GM19467 (cell line): ENCODE results near the gene TBRG1.

Experiments
- ATAC-seq: cut with Tn5 transposase; IDR thresholded peaks from one replicate; pipeline ENCODE4 v1.9.1; 2021; ENCODE audit warnings: mild to moderate bottlenecking, moderate library complexity; ENCODE audit not compliant: unreplicated experiment

TBRG1 gene

DNA sequence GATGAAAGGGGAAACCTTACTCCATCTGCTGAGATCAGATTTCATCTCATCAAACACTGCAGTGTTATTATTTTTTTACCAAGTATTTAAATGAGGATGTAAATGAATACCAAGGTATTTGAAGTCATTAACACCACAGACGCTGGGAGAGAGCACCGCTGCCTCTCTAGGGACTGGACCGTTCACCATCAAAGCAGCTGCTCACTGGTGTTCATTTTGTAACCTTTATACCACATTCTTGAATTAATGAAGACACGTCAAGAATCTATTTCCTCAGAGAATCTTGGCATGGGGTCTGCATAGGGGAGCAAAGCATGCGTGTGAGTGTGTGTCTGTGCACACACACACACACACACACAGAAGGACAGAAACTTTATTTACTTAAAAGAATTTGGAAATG, 35.2 kb downstream of the TBRG1 start:
- ATAC-seq, result no peak

DNA sequence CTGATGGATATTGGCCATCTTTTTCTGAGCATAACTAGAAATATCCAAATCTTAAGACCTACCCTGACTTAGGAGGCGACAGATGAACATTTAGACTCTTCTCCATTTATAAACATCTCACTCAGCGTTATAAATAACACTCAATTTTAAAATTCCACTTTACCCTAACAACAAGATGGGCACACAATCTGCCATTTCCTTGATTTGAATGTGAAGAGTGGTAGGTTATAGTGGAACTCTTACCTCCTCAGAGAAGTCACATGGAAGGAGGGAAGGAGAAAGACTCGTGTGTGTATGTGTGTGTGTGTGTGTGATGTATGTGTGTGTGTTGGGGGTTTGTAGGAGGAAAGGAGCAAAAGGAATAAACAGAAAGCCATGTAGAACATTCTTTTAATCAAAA, 35.8 kb downstream of the TBRG1 start:
- no peak for ATAC-seq

DNA sequence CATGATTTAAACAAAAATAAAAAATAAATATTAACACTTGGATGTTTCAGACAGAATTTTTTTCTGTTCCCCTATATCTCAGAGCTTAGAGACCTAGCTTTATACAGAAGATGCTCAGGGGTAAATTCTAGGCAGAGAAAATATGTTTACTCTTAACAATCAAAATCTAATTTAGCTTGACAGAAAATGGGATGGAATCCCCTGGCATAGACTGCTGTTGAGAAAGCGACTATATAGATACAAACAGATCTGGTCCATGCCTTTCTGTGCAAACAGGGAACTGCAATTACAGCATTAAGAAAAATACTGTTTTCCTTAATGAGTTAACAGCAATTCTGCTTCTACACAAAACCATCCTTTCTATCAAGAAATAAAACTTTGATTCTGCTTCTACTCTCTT, 36.3 kb downstream of the TBRG1 start:
- ATAC-seq, result no peak

DNA sequence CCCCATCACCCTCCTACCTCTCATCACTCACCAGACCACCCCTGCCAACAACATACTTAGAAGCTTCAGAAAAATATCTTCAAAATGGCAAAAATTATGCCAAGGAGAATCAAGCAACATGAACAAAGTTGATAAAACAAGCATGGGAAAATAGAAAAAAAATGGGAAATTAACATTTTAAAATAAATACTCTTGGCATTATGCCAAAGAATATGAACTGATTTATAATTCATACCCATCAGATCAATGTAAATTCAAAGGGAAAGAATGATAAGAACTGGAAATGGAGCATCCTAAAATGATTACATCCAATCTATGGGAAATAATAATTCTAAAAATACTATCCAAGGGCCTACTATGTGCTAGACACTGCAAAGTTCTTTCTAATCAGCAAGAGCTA, 38.9 kb downstream of the TBRG1 start:
- ATAC-seq, result no peak

DNA sequence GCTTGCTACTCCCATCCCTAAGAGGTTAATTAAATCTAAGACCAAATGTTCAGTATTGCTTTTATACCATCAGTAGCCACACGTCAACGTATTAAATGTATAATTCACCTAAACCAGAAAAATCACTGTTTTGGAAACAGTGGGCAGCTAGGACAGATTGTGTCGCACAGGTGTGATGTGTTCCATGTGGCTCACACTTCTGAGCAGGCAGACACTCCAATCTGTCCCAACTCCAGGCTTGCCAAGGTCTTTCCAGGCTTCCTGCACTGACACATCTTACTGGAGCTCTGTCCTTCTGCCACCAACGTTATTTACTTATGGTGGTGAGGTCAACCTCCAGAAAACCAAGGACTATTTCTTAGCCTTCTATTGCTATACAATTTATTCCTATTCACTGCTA, 39.4 kb downstream of the TBRG1 start:
- ATAC-seq, result no peak

DNA sequence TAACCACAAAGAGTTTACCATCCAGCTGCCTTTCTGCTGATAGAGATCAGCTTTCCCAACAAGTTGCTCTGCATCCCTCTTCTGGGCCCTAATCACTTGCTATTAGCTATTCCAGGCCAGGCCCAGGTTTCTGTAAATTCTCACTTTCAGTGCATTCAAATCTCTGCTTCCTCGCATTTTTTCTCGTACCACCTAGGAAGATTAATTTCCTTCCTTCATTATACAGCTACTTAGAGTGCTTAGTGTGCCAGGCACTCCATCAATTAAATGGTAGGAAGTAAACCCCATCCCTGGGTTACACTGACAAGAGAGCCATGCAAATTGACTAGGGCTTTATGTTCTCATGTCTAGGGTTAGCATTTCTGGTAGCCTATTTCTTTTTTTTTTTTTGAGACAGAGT, 41.2 kb downstream of the TBRG1 start:
- no peak for ATAC-seq

DNA sequence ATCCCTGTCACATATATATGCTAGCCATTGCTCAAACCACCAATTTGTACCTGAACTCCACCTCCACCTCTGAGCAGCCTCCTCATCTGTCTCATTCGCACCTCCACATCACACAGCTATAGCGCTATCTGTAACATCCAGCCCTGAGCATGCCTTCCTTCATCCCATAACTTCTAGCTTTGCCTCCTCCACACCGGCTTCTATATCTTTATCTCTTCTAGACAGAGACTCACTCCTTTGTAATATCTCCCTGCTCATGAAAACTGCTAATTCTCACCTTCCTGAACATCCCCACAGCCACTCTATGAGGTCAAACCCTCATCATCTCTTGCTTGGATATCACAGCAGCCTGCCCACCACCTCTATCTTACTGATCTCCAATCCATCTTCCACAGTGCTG, 44.9 kb downstream of the TBRG1 start:
- ATAC-seq, result no peak

DNA sequence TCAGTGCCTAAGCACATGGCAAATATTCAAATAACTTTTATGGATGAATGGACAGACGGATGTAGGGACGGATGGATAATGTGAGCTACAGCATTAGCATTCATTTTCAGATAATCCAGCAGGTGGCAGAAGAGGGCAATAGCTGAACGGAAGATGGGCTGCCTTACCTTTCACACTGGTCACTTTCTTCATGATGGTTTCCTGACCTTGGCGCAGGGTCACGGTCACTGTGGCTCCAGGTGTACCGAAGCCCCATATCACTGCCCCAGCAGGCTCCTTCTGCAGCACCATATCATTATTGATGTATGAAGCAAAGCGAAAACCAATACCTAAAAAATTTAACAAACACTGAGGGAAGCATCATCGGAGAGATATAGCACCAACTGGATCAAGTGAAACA, 46.5 kb downstream of the TBRG1 start:
- no peak for ATAC-seq

DNA sequence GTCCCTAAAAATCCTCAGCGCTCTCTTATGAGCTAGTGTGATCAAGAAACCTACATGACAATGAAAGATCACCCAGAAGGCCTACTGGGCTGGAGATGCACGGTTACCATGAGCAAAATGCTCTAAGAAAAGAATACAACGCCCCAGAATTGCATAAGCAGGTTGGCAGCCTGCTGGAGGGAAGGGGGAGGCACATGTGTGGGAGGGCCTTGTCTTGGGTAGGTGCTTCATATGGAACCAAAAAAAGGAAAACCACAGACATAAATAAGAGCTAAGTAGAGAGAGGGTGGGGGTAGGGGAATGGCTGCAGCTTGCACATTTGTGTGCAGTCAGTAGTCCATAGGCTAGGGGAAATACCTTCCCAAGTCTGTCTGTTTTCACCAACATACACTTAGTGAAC, 48.1 kb downstream of the TBRG1 start:
- ATAC-seq, result no peak

DNA sequence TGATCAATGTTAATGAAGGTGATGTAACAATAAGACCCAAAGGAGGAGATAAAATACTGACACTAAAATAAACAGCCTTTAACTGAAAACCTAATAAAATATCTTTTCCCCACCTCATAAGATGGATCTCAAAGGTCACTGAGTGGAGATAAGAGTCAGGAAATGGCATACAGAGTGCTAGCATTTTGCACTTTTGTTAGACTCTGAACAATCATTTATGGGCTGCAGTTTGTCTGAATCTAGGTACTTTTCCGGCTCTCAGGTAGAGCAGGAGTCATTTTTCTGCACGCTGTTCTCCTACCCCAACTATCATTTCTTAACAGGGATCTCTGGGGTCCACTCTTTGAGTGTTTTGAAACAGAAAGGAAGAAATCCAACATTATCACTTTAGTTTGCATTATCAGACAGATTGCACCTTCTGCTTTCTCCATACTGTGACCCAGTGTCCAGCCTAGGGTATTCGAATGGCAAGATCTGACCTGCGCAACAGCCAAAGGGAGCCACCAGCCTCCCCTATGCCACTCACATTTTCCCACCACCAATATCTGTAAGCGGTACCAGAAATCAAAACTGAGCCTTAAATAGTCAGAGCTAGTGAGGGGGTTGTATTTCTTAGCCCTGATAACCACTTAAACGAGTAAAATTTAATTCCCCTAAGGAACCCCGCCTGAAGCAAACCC, 50.0 kb downstream of the TBRG1 start:
- ATAC-seq, result no peak

DNA sequence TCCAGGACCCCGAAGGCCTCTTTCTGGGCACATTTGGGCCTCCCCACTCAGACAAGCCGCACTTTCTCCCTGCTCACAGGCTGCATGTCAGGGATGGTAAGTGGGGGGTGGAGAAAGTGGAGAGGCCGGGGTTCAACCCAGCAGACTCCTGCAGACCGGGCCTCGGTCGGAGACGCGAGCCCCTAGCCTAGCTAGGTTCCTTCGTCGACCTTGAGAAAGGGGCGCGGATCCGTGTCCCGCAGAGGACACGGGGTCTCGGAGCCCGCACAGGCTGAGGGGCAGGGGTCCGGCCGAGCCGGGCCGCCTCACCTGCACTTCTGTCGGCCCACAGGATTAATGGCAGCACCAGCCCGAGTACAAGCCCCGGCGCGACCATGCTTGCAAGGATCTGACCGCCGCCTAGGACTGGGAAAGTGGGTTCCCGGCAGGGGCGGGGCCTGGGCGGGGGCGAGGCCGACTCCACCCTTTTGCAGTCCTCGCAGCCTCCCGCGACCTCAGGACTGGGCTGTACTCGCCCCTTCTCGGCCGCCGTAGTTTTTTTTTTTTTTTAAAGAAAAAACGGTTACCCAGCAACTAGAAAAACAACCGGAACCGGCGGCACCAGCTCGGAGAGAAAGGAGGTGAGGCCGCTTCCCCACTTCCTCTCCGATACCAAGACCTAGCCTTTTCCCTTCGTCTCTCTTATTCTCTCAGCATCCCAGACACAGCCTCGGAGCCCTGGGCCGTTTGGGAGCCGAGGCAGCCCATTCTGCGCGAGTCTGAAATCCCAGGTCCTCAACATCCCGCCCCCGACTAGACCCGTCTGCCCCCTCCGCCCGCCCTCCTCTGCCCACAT, 50.9 kb downstream of the TBRG1 start, which contains the start of the genes SIAE and SPA17:
Gene SIAE, minus strand, starts transcription at position 407 of the 835 bp plus-strand sequence. Its CDS starts 31 bp downstream, at position 376.
Gene SPA17, plus strand, starts transcription at position 572 of the 835 bp plus-strand sequence. CDS start 1,361 bp downstream, outside the sequence.
- ATAC-seq, result peak; percentile 83

DNA sequence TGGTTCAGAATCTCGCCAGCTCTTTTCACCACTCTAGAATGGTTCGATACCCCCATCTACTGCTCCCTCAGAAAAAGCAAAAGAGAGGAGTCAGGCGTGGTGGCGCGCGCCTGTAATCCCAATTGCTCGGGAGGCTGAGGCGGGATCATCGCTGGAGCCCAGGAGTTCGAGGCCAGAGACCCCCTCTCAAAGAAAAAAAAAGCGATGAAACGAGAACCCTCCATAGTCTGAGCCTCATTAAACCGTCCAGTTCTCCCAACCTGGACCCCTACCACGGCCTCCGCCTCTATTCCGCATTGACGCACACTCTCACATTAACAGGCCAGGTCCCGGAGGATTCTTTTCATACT, 51.5 kb downstream of the TBRG1 start:
- no peak for ATAC-seq

DNA sequence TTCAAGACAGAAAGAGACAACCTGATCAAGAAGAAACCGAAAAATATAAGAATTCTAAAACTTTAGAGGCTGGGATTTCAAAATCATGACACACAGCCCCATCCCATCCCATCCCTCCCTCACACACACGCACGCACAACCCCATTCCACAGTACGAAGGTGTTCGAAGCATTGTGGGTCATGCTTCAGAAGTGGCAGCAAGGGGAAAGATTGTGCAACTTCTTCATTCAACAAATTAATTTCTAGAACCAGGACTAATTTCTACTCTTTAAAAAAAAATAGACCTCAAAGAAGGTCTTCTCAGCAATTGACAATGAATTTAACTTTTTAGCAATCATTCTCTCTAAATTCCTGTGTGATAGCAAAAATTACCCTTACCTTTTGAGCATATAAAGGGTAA, 51.9 kb downstream of the TBRG1 start:
- ATAC-seq, result no peak

DNA sequence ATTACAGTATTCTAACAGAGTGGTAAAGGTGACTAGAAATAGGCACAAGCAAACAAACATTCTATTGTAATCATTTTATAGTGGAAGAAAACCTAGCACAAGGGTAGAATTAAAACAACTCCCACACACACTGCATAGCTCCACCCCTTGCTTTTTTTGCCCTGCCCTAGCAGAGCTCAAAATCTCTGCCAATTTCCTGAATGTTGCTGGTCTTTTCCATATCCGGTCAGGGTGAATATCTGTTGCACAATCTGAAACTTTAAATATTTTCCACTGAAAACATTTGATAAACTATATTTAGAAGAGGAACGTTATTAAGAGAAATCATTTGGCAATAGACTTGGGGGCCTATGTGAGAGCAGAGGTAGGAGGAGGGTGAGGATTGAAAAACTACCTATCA, 53.7 kb downstream of the TBRG1 start:
- ATAC-seq, result no peak

DNA sequence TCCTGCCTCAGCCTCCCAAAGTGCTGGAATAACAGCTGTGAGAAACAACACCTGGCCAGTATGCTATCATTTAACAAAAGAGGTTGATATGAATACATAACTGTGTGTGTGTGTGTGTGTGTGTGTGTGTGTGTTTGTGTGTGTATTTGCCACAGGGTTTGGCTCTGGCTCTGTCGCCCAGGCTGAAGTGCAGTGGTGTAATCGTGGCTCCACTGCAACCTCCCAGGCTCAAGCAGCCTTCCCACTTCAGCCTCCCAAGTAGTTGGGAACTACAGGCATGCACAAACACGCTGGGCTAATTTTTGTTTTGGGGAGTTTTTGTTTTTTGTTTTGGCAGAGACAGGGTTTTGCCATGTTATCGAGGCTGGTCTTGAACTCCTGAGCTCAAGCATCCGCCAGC, 55.8 kb downstream of the TBRG1 start:
- ATAC-seq, result no peak

DNA sequence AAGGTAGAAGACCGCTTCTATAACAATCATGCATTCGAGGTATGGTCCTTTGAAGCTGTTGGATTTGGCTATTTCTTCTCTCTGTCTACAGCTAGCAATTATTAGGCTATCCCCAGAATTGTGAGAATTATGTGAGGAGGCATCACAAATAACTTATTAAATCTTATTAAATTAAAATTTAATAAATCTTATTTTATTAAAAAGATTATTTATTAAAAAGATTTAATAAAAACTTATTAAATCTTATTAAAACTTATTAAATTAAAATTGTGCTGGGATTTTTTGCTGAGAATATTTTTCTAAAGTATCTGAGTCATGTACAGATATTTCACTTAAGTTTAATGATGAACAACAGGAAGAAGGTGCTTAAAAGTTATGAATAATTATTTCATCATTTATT, 58.8 kb downstream of the TBRG1 start:
- ATAC-seq, result no peak

DNA sequence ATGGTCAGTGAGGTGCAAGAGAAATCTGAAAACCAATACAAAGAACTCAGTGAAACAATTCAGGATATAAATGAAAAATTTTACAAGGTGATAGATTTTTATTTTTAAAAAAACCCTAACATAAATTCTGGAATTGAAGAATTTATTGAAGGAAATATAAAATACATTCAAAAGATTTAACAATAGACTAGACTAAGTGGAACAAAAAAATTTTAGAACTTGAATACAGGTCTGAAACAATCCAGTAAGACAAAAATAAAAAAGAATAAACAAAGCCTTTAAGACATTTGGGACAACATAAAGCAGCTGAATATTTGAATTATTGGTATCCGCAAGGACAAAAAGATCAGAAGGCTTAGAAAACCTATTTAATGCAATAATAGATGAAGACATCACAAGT, 59.8 kb downstream of the TBRG1 start:
- no peak for ATAC-seq
